Measurements from ENCODE around the gene DVL2.
A peak's percentile ranks its signal among the peaks of the same experiment; 100 is the strongest.

Gene DVL2

GRCh38 chr17:7262192-7262934 is 28.0 kb upstream of the DVL2 start, which contains the start of gene CLDN7:
Gene CLDN7, minus strand, starts transcription at chr17:7262478. Its CDS starts 435 bp downstream, at chr17:7262043.
- DNase-seq, result no peak
- peak within 1 kb of the TSS; percentile 46 for H3K4me3 ChIP-seq (ENCODE audit: low read depth, low read length)

DNA sequence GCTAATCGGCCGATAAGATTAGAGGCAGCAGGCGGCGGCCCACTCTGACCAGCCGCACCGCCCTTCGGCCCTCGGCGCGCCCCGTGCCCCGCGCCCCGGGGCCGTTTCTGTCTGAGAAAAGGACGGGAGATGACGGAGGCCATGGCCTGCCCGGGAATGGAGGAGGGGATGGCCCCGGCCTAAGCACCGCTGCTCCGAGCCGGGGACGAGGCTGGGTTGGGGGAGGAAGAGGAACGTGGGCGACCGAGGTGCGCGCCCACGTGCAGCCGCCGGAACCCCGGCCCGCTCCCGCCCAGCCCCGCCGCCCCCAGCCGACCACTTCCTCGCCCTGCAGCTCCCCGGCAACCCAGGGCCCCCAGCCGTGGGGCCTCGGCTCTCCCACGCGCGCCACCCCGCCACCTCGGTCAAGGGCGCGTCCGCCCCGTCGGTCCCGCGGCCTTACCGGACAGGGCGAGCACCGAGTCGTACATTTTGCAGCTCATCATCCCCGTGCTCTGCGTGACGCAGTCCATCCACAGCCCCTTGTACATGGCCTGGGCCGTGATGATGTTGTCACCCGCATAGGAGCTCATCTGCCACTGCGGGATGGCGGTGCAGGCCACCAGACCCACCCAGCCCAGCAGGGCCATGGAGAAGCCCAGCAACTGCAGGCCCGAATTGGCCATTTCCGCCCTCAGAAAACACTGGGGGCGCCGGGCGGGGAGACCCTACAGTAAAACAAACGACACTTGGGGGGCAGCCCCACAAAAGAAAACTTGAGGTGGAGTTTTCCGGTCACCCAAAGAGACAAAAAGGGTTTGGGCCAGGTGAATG is 27.3 kb upstream of the DVL2 start:
- H3K27me3 ChIP-seq, result peaks cover 5% of the 10 kb centered on the region; the same call in 1 of the 2 replicates
- no peaks in the 10 kb centered on the region for H3K9me3 ChIP-seq
- peak overlapping the region; percentile 46 for H3K4me3 ChIP-seq (ENCODE audit: low read depth, low read length)
- DNase-seq, result no peak
- TF ChIP-seq, protein P1, sequence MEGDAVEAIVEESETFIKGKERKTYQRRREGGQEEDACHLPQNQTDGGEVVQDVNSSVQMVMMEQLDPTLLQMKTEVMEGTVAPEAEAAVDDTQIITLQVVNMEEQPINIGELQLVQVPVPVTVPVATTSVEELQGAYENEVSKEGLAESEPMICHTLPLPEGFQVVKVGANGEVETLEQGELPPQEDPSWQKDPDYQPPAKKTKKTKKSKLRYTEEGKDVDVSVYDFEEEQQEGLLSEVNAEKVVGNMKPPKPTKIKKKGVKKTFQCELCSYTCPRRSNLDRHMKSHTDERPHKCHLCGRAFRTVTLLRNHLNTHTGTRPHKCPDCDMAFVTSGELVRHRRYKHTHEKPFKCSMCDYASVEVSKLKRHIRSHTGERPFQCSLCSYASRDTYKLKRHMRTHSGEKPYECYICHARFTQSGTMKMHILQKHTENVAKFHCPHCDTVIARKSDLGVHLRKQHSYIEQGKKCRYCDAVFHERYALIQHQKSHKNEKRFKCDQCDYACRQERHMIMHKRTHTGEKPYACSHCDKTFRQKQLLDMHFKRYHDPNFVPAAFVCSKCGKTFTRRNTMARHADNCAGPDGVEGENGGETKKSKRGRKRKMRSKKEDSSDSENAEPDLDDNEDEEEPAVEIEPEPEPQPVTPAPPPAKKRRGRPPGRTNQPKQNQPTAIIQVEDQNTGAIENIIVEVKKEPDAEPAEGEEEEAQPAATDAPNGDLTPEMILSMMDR (IDR thresholded peaks at IDR 0.05; ENCODE audit: low read depth, low read length), result no peak
- H3K4me1 ChIP-seq, result no peaks in the 10 kb centered on the region
- H3K36me3 ChIP-seq, result no peaks in the 10 kb centered on the region

More at GRCh38 chr17:7262192-7262934, 28.0 kb upstream of the DVL2 start, which contains the start of gene CLDN7:
- H3K27me3 ChIP-seq, result peaks cover 5% of the 10 kb centered on the region; the same call in 1 of the 2 replicates
- TF ChIP-seq, protein P1 (IDR thresholded peaks at IDR 0.05; ENCODE audit: low read depth, low read length), result no peak
- no peaks in the 10 kb centered on the region for H3K9me3 ChIP-seq
- H3K4me1 ChIP-seq, result no peaks in the 10 kb centered on the region
- no peaks in the 10 kb centered on the region for H3K36me3 ChIP-seq

GRCh38 chr17:7260651-7261378 is 26.5 kb upstream of the DVL2 start:
- Histone ChIP-seq H3K27me3 (peaks cover 5% of the 10 kb centered on the region; the same call in 1 of the 2 replicates), H3K9me3 (no peaks in the 10 kb centered on the region), H3K36me3 (no peaks in the 10 kb centered on the region), H3K4me3 (ENCODE audit: low read depth, low read length) (peak overlapping the region; percentile 46), H3K4me1 (no peaks in the 10 kb centered on the region)
- DNase-seq, result peak; percentile 22
- TF ChIP-seq, protein P1 (IDR thresholded peaks at IDR 0.05; ENCODE audit: low read depth, low read length), result no peak

DNA sequence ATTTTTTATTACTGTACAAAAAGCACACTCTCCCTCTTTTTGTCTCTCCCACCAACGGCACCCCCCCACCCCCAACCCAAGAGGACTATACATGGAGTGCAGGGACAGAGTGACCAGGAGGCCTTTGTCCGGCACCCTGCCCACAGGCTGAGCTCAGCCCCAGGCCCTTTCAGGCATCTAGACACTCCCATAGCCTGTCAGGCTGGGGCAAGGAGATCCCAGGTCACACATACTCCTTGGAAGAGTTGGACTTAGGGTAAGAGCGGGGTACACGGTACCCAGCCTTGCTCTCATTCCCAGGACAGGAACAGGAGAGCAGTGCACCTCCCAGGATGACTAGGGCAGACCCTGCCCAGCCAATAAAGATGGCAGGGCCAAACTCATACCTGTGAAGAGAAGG is 25.8 kb upstream of the DVL2 start:
- no peak for DNase-seq
- Histone ChIP-seq H3K9me3 (no peaks in the 10 kb centered on the region), H3K27me3 (peaks cover 5% of the 10 kb centered on the region; the same call in 1 of the 2 replicates), H3K36me3 (no peaks in the 10 kb centered on the region), H3K4me3 (ENCODE audit: low read depth, low read length) (no peak overlapping the region), H3K4me1 (no peaks in the 10 kb centered on the region)
- TF ChIP-seq, protein P1 (IDR thresholded peaks at IDR 0.05; ENCODE audit: low read depth, low read length), result no peak

GRCh38 chr17:7259555-7259889 is 25.2 kb upstream of the DVL2 start:
- Histone ChIP-seq H3K4me1 (no peaks in the 10 kb centered on the region), H3K27me3 (peaks cover 5% of the 10 kb centered on the region; the same call in 1 of the 2 replicates), H3K9me3 (no peaks in the 10 kb centered on the region), H3K36me3 (no peaks in the 10 kb centered on the region), H3K4me3 (ENCODE audit: low read depth, low read length) (no peak overlapping the region)
- TF ChIP-seq, protein P1 (IDR thresholded peaks at IDR 0.05; ENCODE audit: low read depth, low read length), result no peak
- DNase-seq, result no peak
